HepG2 (cell line): ENCODE measurements around the gene EPC1. TPM values are rescaled to one million over a fixed set of nuclear protein-coding genes. Genes with fewer than 3 reads are reported as not detected.
A peak's percentile ranks its signal among the peaks of the same experiment; 100 is the strongest.

ENCODE experiments used
- AHR ChIP-seq: IDR thresholded peaks from 2 replicates; pipeline ENCODE4 v1.6.1; 2018; ENCODE audit warnings: missing genetic modification reagents, missing compliant biosample characterization
- ARNTL ChIP-seq: sonication (generic); formaldehyde crosslinking; IDR thresholded peaks from 2 replicates; pipeline ENCODE4 v1.4.0; 2020; ENCODE audit warnings: mild to moderate bottlenecking, missing genetic modification reagents
- CCDC6 ChIP-seq: sonication (generic); formaldehyde crosslinking; IDR thresholded peaks from 2 replicates; pipeline ENCODE4 v1.8.1; 2022; ENCODE audit warnings: mild to moderate bottlenecking, missing genetic modification reagents, moderate library complexity
- CENPBD1 ChIP-seq: sonication (generic); formaldehyde crosslinking; IDR thresholded peaks from 2 replicates; pipeline ENCODE4 v1.8.0; 2022; ENCODE audit warnings: missing genetic modification reagents, low read depth, mild to moderate bottlenecking, borderline replicate concordance
- ELF1 ChIP-seq: sonication (generic); formaldehyde crosslinking; IDR thresholded peaks from 2 replicates; pipeline ENCODE4 v1.4.0; 2020; ENCODE audit warnings: missing genetic modification reagents
- GTF2F1 ChIP-seq: fragments of 150-350 bp; IDR thresholded peaks from 2 replicates; pipeline ENCODE4 v1.6.1; 2014; ENCODE audit warnings: low read length
- JUND ChIP-seq: sonication (generic); formaldehyde crosslinking; IDR thresholded peaks from 2 replicates; pipeline ENCODE4 v1.8.0; 2022; ENCODE audit warnings: mild to moderate bottlenecking, missing genetic modification reagents
- KLF9 ChIP-seq: IDR thresholded peaks from 2 replicates; pipeline ENCODE4 v1.6.1; 2016; ENCODE audit warnings: low read depth
- LCORL ChIP-seq, 2 experiments: fragments of 450-650 bp in 1 of 2; sonication (generic) in 1 of 2; formaldehyde crosslinking in 1 of 2; IDR thresholded peaks; 2 replicates each; pipeline versions ENCODE4 v1.5.0 to v1.6.1; 2017 to 2020; ENCODE audit warnings: antibody characterized with exemption in 1 of 2, missing genetic modification reagents in 1 of 2
- PHF8 ChIP-seq: sonication (generic); formaldehyde crosslinking; IDR thresholded peaks from 2 replicates; pipeline ENCODE4 v1.5.0; 2020; ENCODE audit warnings: missing genetic modification reagents
- SALL1 ChIP-seq: sonication (generic); formaldehyde crosslinking; IDR thresholded peaks from 2 replicates; pipeline ENCODE4 v1.8.0; 2022; ENCODE audit warnings: mild to moderate bottlenecking, missing genetic modification reagents
- SYNCRIP ChIP-seq: fragments of 200-400 bp; formaldehyde crosslinking; IDR thresholded peaks from 2 replicates; pipeline ENCODE4 v1.6.1; 2018; ENCODE audit warnings: mild to moderate bottlenecking, low read depth, low read length; ENCODE audit not compliant: insufficient read depth
- U2AF2 ChIP-seq: fragments of 200-400 bp; formaldehyde crosslinking; IDR thresholded peaks from 2 replicates; pipeline ENCODE4 v1.6.1; 2017; ENCODE audit warnings: low read depth, mild to moderate bottlenecking, low read length
- ZMYM2 ChIP-seq: sonication (generic); formaldehyde crosslinking; IDR thresholded peaks from 2 replicates; pipeline ENCODE4 v1.8.0; 2022; ENCODE audit warnings: mild to moderate bottlenecking, missing genetic modification reagents
- ZNF205 ChIP-seq: IDR thresholded peaks from 2 replicates; pipeline ENCODE4 v1.6.1; 2018; ENCODE audit warnings: missing biosample characterization, missing genetic modification reagents
- ZNF263 ChIP-seq: sonication (generic); formaldehyde crosslinking; IDR thresholded peaks from 2 replicates; pipeline ENCODE4 v1.4.0; 2020; ENCODE audit warnings: missing genetic modification reagents
- ZNF276 ChIP-seq: sonication (generic); formaldehyde crosslinking; IDR thresholded peaks from 2 replicates; pipeline ENCODE4 v1.4.0; 2020; ENCODE audit warnings: mild to moderate bottlenecking, low read depth, missing genetic modification reagents
- ZNF512B ChIP-seq: sonication (generic); formaldehyde crosslinking; IDR thresholded peaks from 2 replicates; pipeline ENCODE4 v1.5.1; 2020; ENCODE audit warnings: missing genetic modification reagents, mild to moderate bottlenecking, borderline replicate concordance
- ZNF570 ChIP-seq: sonication (generic); formaldehyde crosslinking; IDR thresholded peaks from 2 replicates; pipeline ENCODE4 v1.4.0; 2020; ENCODE audit warnings: mild to moderate bottlenecking, missing genetic modification reagents, borderline replicate concordance
- ZNF687 ChIP-seq: sonication (generic); formaldehyde crosslinking; IDR thresholded peaks from 2 replicates; pipeline ENCODE4 v1.5.1; 2020; ENCODE audit warnings: mild to moderate bottlenecking, missing genetic modification reagents, moderate library complexity
- ZNF740 ChIP-seq: sonication (generic); formaldehyde crosslinking; IDR thresholded peaks from 2 replicates; pipeline ENCODE4 v1.4.0; 2020; ENCODE audit warnings: missing genetic modification reagents
- polyA plus RNA-seq, 8 experiments: library from polyadenylated mRNA; depleted of rRNA in 3 of 8; stranded (reverse) in 7 of 8; unstranded in 1 of 8; fragments of >200 nt; fragmentation: Illumina TruSeq in 4 of 8; extraction: Trizol in 4 of 8; gene quantifications; 2 replicates each; pipeline versions ENCODE4 v1.2.1 to v1.2.3, GENCODE V29; 2011 to 2016; ENCODE audit warnings: low read depth in 4 of 8, missing spikeins in 1 of 8, mixed read lengths in 1 of 8; ENCODE audit not compliant: insufficient read depth in 1 of 8
- total RNA-seq, 5 experiments: library from RNA; depleted of rRNA; stranded (reverse); fragments of >200 nt; fragmentation: Illumina TruSeq; extraction: Trizol; gene quantifications; 2 replicates each; pipeline ENCODE4 v1.2.3, GENCODE V29; 2016; ENCODE audit warnings: low read depth in 1 of 5

EPC1 gene
- total and polyA plus RNA-seq, 2 of the 13 experiments (the other 11 are each of a cell fraction or from before 2014, with no cell fraction given): 28.7 to 44.2 TPM

- peak; percentile 58; the same call in 1 of the 2 replicates for TF ChIP-seq ARNTL (CRISPR knock-in tag)
- peak; percentile 79 for TF ChIP-seq ZMYM2 (CRISPR knock-in tag)
- TF ChIP-seq AHR (CRISPR knock-in tag): no peak
- peak; percentile 83 for TF ChIP-seq ZNF687 (CRISPR knock-in tag)
- TF ChIP-seq CENPBD1 (CRISPR knock-in tag): no peak
- TF ChIP-seq ZNF570 (CRISPR knock-in tag): no peak
- TF ChIP-seq ELF1 (CRISPR knock-in tag): 0 out of 2 replicates have a peak, but pooled peaks have one; percentile 16
- TF ChIP-seq PHF8 (CRISPR knock-in tag): no peak
- 0 out of 2 replicates have a peak, but pooled peaks have one; percentile 45 for TF ChIP-seq KLF9 (CRISPR knock-in tag)
- TF ChIP-seq CCDC6: peak; percentile 73; the same call in 1 of the 2 replicates
- peak; percentile 65 for TF ChIP-seq LCORL (IDR thresholded peaks at IDR 0.05)
- peak; percentile 92 for TF ChIP-seq LCORL (CRISPR knock-in tag; IDR thresholded peaks at IDR 0.05)
- TF ChIP-seq ZNF740 (CRISPR knock-in tag): peak; percentile 98
- no peak for TF ChIP-seq ZNF263 (CRISPR knock-in tag)
- peak; percentile 81; the same call in 1 of the 2 replicates for TF ChIP-seq GTF2F1
- no peak; the same call in 1 of the 2 replicates for TF ChIP-seq ZNF205 (CRISPR knock-in tag)
- no peak for TF ChIP-seq SYNCRIP
- TF ChIP-seq SALL1 (CRISPR knock-in tag): peak; percentile 81
- TF ChIP-seq JUND (CRISPR knock-in tag): peak; percentile 11; the same call in 1 of the 2 replicates
- TF ChIP-seq ZNF276: no peak
- TF ChIP-seq ZNF512B: no peak
- no peak for TF ChIP-seq U2AF2
Measured at GRCh38 chr10:32346134-32346550, 816 bp downstream of the EPC1 start (continued).
